ENCODE data around the gene RSU1.

The RSU1 gene

GRCh38 chr10:16816171-16816570, 1.1 kb downstream of the RSU1 start:
- in situ Hi-C loops (cut with MboI; ENCODE audit: low sequenced_read_pairs) = no loop called here
- DNase-seq (ENCODE audit: low spot score in 2 of 2) = peak; percentile 24 to 25

GRCh38 chr10:16814012-16814411, 3.2 kb downstream of the RSU1 start:
- no peaks in the 10 kb centered on the region for H3K36me3 ChIP-seq (replicated peaks)
- no peaks in the 10 kb centered on the region for H3K27me3 ChIP-seq (ENCODE audit: low read depth)
- H3K4me1 ChIP-seq = peaks cover 6% of the 10 kb centered on the region; the same call in 1 of the 2 replicates
- H3K4me3 ChIP-seq = no peak overlapping the region
- in situ Hi-C loops (cut with MboI; ENCODE audit: low sequenced_read_pairs) = no loop called here
- no peak for DNase-seq (ENCODE audit: low spot score in 2 of 2)
- H3K9me3 ChIP-seq = no peaks in the 10 kb centered on the region

More at GRCh38 chr10:16816171-16816570, 1.1 kb downstream of the RSU1 start:
- no peaks in the 10 kb centered on the region for H3K36me3 ChIP-seq (replicated peaks)
- peak overlapping the region; percentile 63 for H3K4me3 ChIP-seq
- H3K9me3 ChIP-seq = no peaks in the 10 kb centered on the region
- H3K4me1 ChIP-seq = peaks cover 6% of the 10 kb centered on the region; the same call in 1 of the 2 replicates
- H3K27me3 ChIP-seq (ENCODE audit: low read depth) = no peaks in the 10 kb centered on the region

- Histone ChIP-seq H3K4me1 (peaks cover 6% of the 10 kb centered on the region; the same call in 1 of the 2 replicates), H3K36me3 (replicated peaks) (no peaks in the 10 kb centered on the region), H3K9me3 (no peaks in the 10 kb centered on the region), H3K27me3 (ENCODE audit: low read depth) (no peaks in the 10 kb centered on the region), H3K4me3 (no peak overlapping the region)
- DNase-seq (ENCODE audit: low spot score in 2 of 2) = no peak
- in situ Hi-C loops (cut with MboI; ENCODE audit: low sequenced_read_pairs) = no loop called here
Observed at GRCh38 chr10:16812676-16813075, 4.5 kb downstream of the RSU1 start.

- DNase-seq (ENCODE audit: low spot score in 2 of 2) = no peak
- in situ Hi-C loops (cut with MboI; ENCODE audit: low sequenced_read_pairs) = no loop called here
- Histone ChIP-seq H3K9me3 (no peaks in the 10 kb centered on the region), H3K4me3 (no peak overlapping the region), H3K27me3 (ENCODE audit: low read depth) (no peaks in the 10 kb centered on the region), H3K4me1 (peaks cover 6% of the 10 kb centered on the region; the same call in 1 of the 2 replicates), H3K36me3 (replicated peaks) (no peaks in the 10 kb centered on the region)
Observed at GRCh38 chr10:16811765-16812164, 5.5 kb downstream of the RSU1 start.

- no peaks in the 10 kb centered on the region for H3K36me3 ChIP-seq (replicated peaks)
- DNase-seq (ENCODE audit: low spot score in 2 of 2) = no peak
- in situ Hi-C loops (cut with MboI; ENCODE audit: low sequenced_read_pairs) = no loop called here
- H3K4me3 ChIP-seq = no peak overlapping the region
- H3K9me3 ChIP-seq = no peaks in the 10 kb centered on the region
- H3K27me3 ChIP-seq (ENCODE audit: low read depth) = no peaks in the 10 kb centered on the region
- peaks cover 3% of the 10 kb centered on the region; the same call in 1 of the 2 replicates for H3K4me1 ChIP-seq
Observed at GRCh38 chr10:16811292-16811691, 5.9 kb downstream of the RSU1 start.

GRCh38 chr10:16809074-16809718, 8.0 kb downstream of the RSU1 start:
- Histone ChIP-seq H3K9me3 (no peaks in the 10 kb centered on the region), H3K27me3 (ENCODE audit: low read depth) (no peaks in the 10 kb centered on the region), H3K4me3 (no peak overlapping the region), H3K36me3 (replicated peaks) (no peaks in the 10 kb centered on the region), H3K4me1 (peaks cover under 1% of the 10 kb centered on the region; the same call in 1 of the 2 replicates)
- in situ Hi-C loops (cut with MboI; ENCODE audit: low sequenced_read_pairs) = no loop called here
- peak; percentile 65 to 83 for DNase-seq (ENCODE audit: low spot score in 2 of 2)

- no peaks in the 10 kb centered on the region for H3K9me3 ChIP-seq
- H3K27me3 ChIP-seq (ENCODE audit: low read depth) = no peaks in the 10 kb centered on the region
- H3K4me3 ChIP-seq = no peak overlapping the region
- no peaks in the 10 kb centered on the region for H3K36me3 ChIP-seq (replicated peaks)
- no peak for DNase-seq (ENCODE audit: low spot score in 2 of 2)
- in situ Hi-C loops (cut with MboI; ENCODE audit: low sequenced_read_pairs) = no loop called here
- H3K4me1 ChIP-seq = peaks cover 34% of the 10 kb centered on the region
Observed at GRCh38 chr10:16804123-16804522, 13.1 kb downstream of the RSU1 start.

GRCh38 chr10:16803464-16803863, 13.8 kb downstream of the RSU1 start:
- in situ Hi-C loops (cut with MboI; ENCODE audit: low sequenced_read_pairs) = no loop called here
- peaks cover 34% of the 10 kb centered on the region for H3K4me1 ChIP-seq
- DNase-seq (ENCODE audit: low spot score in 2 of 2) = no peak
- H3K36me3 ChIP-seq (replicated peaks) = no peaks in the 10 kb centered on the region
- H3K27me3 ChIP-seq (ENCODE audit: low read depth) = no peaks in the 10 kb centered on the region
- no peaks in the 10 kb centered on the region for H3K9me3 ChIP-seq
- no peak overlapping the region for H3K4me3 ChIP-seq

- Histone ChIP-seq H3K4me1 (peaks cover 34% of the 10 kb centered on the region), H3K36me3 (replicated peaks) (no peaks in the 10 kb centered on the region), H3K9me3 (no peaks in the 10 kb centered on the region), H3K27me3 (ENCODE audit: low read depth) (no peaks in the 10 kb centered on the region), H3K4me3 (no peak overlapping the region)
- no peak for DNase-seq (ENCODE audit: low spot score in 2 of 2)
- in situ Hi-C loops (cut with MboI; ENCODE audit: low sequenced_read_pairs) = loop anchor here (25.0 kb wide), 2 partner anchors 687 to 912 kb away; no protein-coding TSS in a partner anchor
Observed at GRCh38 chr10:16799621-16800020, 17.6 kb downstream of the RSU1 start.

- no peaks in the 10 kb centered on the region for H3K9me3 ChIP-seq
- no peak for DNase-seq (ENCODE audit: low spot score in 2 of 2)
- in situ Hi-C loops (cut with MboI; ENCODE audit: low sequenced_read_pairs) = loop anchor here (25.0 kb wide), 2 partner anchors 686 to 911 kb away; no protein-coding TSS in a partner anchor
- H3K4me1 ChIP-seq = peaks cover 28% of the 10 kb centered on the region
- H3K4me3 ChIP-seq = no peak overlapping the region
- H3K36me3 ChIP-seq (replicated peaks) = no peaks in the 10 kb centered on the region
- H3K27me3 ChIP-seq (ENCODE audit: low read depth) = no peaks in the 10 kb centered on the region
Observed at GRCh38 chr10:16798571-16798970, 18.7 kb downstream of the RSU1 start.

- Histone ChIP-seq H3K27me3 (ENCODE audit: low read depth) (no peaks in the 10 kb centered on the region), H3K4me1 (peaks cover 4% of the 10 kb centered on the region; the same call in 1 of the 2 replicates), H3K36me3 (replicated peaks) (no peaks in the 10 kb centered on the region), H3K9me3 (no peaks in the 10 kb centered on the region), H3K4me3 (no peak overlapping the region)
- in situ Hi-C loops (cut with MboI; ENCODE audit: low sequenced_read_pairs) = loop anchor here (25.0 kb wide), 2 partner anchors 683 to 908 kb away; no protein-coding TSS in a partner anchor
- no peak for DNase-seq (ENCODE audit: low spot score in 2 of 2)
Observed at GRCh38 chr10:16795410-16796073, 21.7 kb downstream of the RSU1 start.

- no peaks in the 10 kb centered on the region for H3K27me3 ChIP-seq (ENCODE audit: low read depth)
- H3K4me3 ChIP-seq = no peak overlapping the region
- H3K4me1 ChIP-seq = no peaks in the 10 kb centered on the region
- DNase-seq (ENCODE audit: low spot score in 2 of 2) = no peak
- H3K36me3 ChIP-seq (replicated peaks) = no peaks in the 10 kb centered on the region
- no peaks in the 10 kb centered on the region for H3K9me3 ChIP-seq
- in situ Hi-C loops (cut with MboI; ENCODE audit: low sequenced_read_pairs) = loop anchor here (25.0 kb wide), 2 partner anchors 682 to 907 kb away; no protein-coding TSS in a partner anchor
Observed at GRCh38 chr10:16794005-16794404, 23.2 kb downstream of the RSU1 start.

GRCh38 chr10:16792675-16793074, 24.5 kb downstream of the RSU1 start:
- H3K4me3 ChIP-seq = no peak overlapping the region
- no peaks in the 10 kb centered on the region for H3K9me3 ChIP-seq
- no peaks in the 10 kb centered on the region; the same call in 1 of the 2 replicates for H3K36me3 ChIP-seq (replicated peaks)
- no peak for DNase-seq (ENCODE audit: low spot score in 2 of 2)
- no peaks in the 10 kb centered on the region for H3K27me3 ChIP-seq (ENCODE audit: low read depth)
- in situ Hi-C loops (cut with MboI; ENCODE audit: low sequenced_read_pairs) = loop anchor here (25.0 kb wide), 2 partner anchors 680 to 905 kb away; no protein-coding TSS in a partner anchor
- no peaks in the 10 kb centered on the region for H3K4me1 ChIP-seq

GRCh38 chr10:16789765-16790164, 27.5 kb downstream of the RSU1 start:
- H3K4me1 ChIP-seq = no peaks in the 10 kb centered on the region
- no peaks in the 10 kb centered on the region; the same call in 1 of the 2 replicates for H3K36me3 ChIP-seq (replicated peaks)
- no peak overlapping the region for H3K4me3 ChIP-seq
- in situ Hi-C loops (cut with MboI; ENCODE audit: low sequenced_read_pairs) = loop anchor here (25.0 kb wide), 2 partner anchors 677 to 902 kb away; no protein-coding TSS in a partner anchor
- H3K27me3 ChIP-seq (ENCODE audit: low read depth) = no peaks in the 10 kb centered on the region
- H3K9me3 ChIP-seq = no peaks in the 10 kb centered on the region
- no peak for DNase-seq (ENCODE audit: low spot score in 2 of 2)
